Keratinocyte (primary cell): ENCODE measurements around the gene NMNAT2. TPM values are rescaled to one million over a fixed set of nuclear protein-coding genes. Genes with fewer than 3 reads are reported as not detected.

ENCODE experiments used
- DNase-seq: peaks from one replicate; pipeline ENCODE4 v3.0.0-alpha.2; 2011; ENCODE audit warnings: low read depth, missing footprints, low spot score
- FAIRE-seq: peaks from 2 replicates; lab custom pipeline; 2011; peaks lifted over from hg19 to GRCh38; lab: Jason Lieb, UNC
- H2AFZ ChIP-seq: 2 replicates; pipeline ENCODE4 v1.6.0; 2012; ENCODE audit warnings: low read length, control low read depth, inconsistent platforms; ENCODE audit not compliant: control insufficient read depth
- H3K27ac ChIP-seq: 2 replicates; pipeline ENCODE4 v1.5.1; 2011; ENCODE audit warnings: low read length; ENCODE audit not compliant: control insufficient read depth, insufficient read depth
- H3K27me3 ChIP-seq: 3 replicates; pipeline ENCODE4 v1.6.0; 2011; ENCODE audit warnings: low read length; ENCODE audit not compliant: control insufficient read depth, insufficient read depth; ENCODE audit errors: extremely low read depth
- H3K36me3 ChIP-seq, 2 experiments: 2 replicates in 1 of 2; 3 replicates in 1 of 2; pipeline ENCODE4 v1.5.1; 2011; ENCODE audit warnings: low read length in 2 of 2, mild to moderate bottlenecking in 1 of 2; ENCODE audit not compliant: control insufficient read depth in 2 of 2, insufficient read depth in 2 of 2; ENCODE audit errors: extremely low read depth in 1 of 2
- H3K4me1 ChIP-seq: 3 replicates; pipeline ENCODE4 v1.5.1; 2011; ENCODE audit warnings: low read length; ENCODE audit not compliant: control insufficient read depth, insufficient read depth; ENCODE audit errors: extremely low read depth
- H3K4me2 ChIP-seq: 3 replicates; pipeline ENCODE4 v1.6.0; 2011; ENCODE audit warnings: low read depth, low read length; ENCODE audit not compliant: control insufficient read depth, insufficient read depth; ENCODE audit errors: extremely low read depth
- H3K4me3 ChIP-seq, 3 experiments: fragments of 200-600 bp in 1 of 3; sonication (generic) in 1 of 3; 2 replicates in 2 of 3; 3 replicates in 1 of 3; pipeline ENCODE4 v1.5.1; 2011 to 2016; ENCODE audit warnings: low read length in 3 of 3, mild to moderate bottlenecking in 3 of 3, control low read depth in 2 of 3, inconsistent platforms in 1 of 3, low read depth in 1 of 3, mixed read lengths in 1 of 3, mixed run types in 1 of 3, moderate library complexity in 1 of 3; ENCODE audit not compliant: control insufficient read depth in 2 of 3, insufficient read depth in 2 of 3; ENCODE audit errors: extremely low read depth in 1 of 3
- H3K79me2 ChIP-seq: 2 replicates; pipeline ENCODE4 v1.6.0; 2012; ENCODE audit warnings: low read length; ENCODE audit not compliant: control insufficient read depth, insufficient read depth
- H3K9ac ChIP-seq: 3 replicates; pipeline ENCODE4 v1.6.0; 2011; ENCODE audit warnings: low read length; ENCODE audit not compliant: control insufficient read depth, insufficient read depth; ENCODE audit errors: extremely low read depth
- H3K9me1 ChIP-seq: 3 replicates; pipeline ENCODE4 v1.6.0; 2011; ENCODE audit warnings: low read length; ENCODE audit not compliant: control insufficient read depth, insufficient read depth; ENCODE audit errors: extremely low read depth
- H3K9me3 ChIP-seq: 2 replicates; pipeline ENCODE4 v1.5.1; 2012; ENCODE audit warnings: low read depth, low read length; ENCODE audit not compliant: control insufficient read depth
- H4K20me1 ChIP-seq: 3 replicates; pipeline ENCODE4 v1.6.0; 2011; ENCODE audit warnings: low read length; ENCODE audit not compliant: control insufficient read depth, insufficient read depth; ENCODE audit errors: extremely low read depth
- CTCF ChIP-seq, 3 experiments: IDR thresholded peaks in 1 of 3; conservative IDR thresholded peaks in 1 of 3; optimal IDR thresholded peaks in 1 of 3; 2 replicates in 2 of 3; 3 replicates in 1 of 3; pipeline versions ENCODE3 to v1.5.1; 2011; ENCODE audit warnings: low read length in 3 of 3, mild to moderate bottlenecking in 3 of 3, moderate library complexity in 2 of 3, control low read depth in 1 of 3, inconsistent platforms in 1 of 3; ENCODE audit not compliant: insufficient read depth in 2 of 3; ENCODE audit errors: extremely low read depth in 1 of 3
- EZH2 ChIP-seq: IDR thresholded peaks from one replicate; pipeline ENCODE4 v1.6.1; 2012; ENCODE audit warnings: inconsistent platforms, mild to moderate bottlenecking, low read length, moderate library complexity
- dilution Hi-C: fragments of 300-500 bp; cut with MboI; formaldehyde crosslinking; loops from one replicate; pipeline ENCODE4 v1.7.0; 2020; ENCODE audit warnings: low sequenced_read_pairs; ENCODE audit not compliant: extremely low pct_ligation_motif_present
- polyA plus RNA-seq, 5 experiments: library from polyadenylated mRNA; depleted of rRNA in 3 of 5; stranded (reverse) in 3 of 5; stranded (forward) in 1 of 5; unstranded in 1 of 5; fragments of >200 nt; gene quantifications; 1 replicate in 1 of 5; 2 replicates in 3 of 5; 3 replicates in 1 of 5; pipeline versions ENCODE4 v1.2.1 to v1.2.3, GENCODE V29; 2011 to 2012; ENCODE audit warnings: missing spikeins in 2 of 5, low read depth in 1 of 5, low replicate concordance in 1 of 5

The NMNAT2 gene
- polyA plus RNA-seq, 1 donor (not counting 4 experiments of a cell fraction or from before 2014, with no cell fraction given): 0.72 TPM

- Histone ChIP-seq H3K79me2 (no peaks in the 10 kb centered on the region), H3K9ac (no peak overlapping the region), H4K20me1 (no peaks in the 10 kb centered on the region), H3K4me3 (no peak overlapping the region), H3K27ac (no peak overlapping the region), H3K4me1 (no peaks in the 10 kb centered on the region), H3K9me3 (no peaks in the 10 kb centered on the region), H3K36me3 (no peaks in the 10 kb centered on the region), H3K27me3 (peaks cover 38% of the 10 kb centered on the region), H3K9me1 (no peaks in the 10 kb centered on the region), H2AFZ (no peak overlapping the region), H3K4me2 (peak overlapping the region; percentile 81)
- TF ChIP-seq EZH2: no peak
- TF ChIP-seq CTCF (optimal IDR thresholded peaks at IDR 0.05 in 1 of 3, IDR thresholded peaks at IDR 0.05 in 1 of 3, conservative IDR thresholded peaks at IDR 0.05 in 1 of 3; ENCODE audit: extremely low read depth in 1 of 3, insufficient read depth in 2 of 3, low read length in 3 of 3): no peak
- no peak for DNase-seq
- dilution Hi-C loops: no loop called here
- FAIRE-seq: no peak
These were observed 516 bp upstream of the NMNAT2 start for GRCh38 chr1:183418696-183419095.

GRCh38 chr1:183416850-183417771 lies 1.1 kb downstream of the NMNAT2 start:
- no peak for DNase-seq
- no peak overlapping the region for H2AFZ ChIP-seq
- no peaks in the 10 kb centered on the region for H3K9me1 ChIP-seq
- dilution Hi-C loops: no loop called here
- H3K79me2 ChIP-seq: no peaks in the 10 kb centered on the region
- no peak overlapping the region for H3K27ac ChIP-seq
- H3K9me3 ChIP-seq: no peaks in the 10 kb centered on the region
- no peak for FAIRE-seq
- no peaks in the 10 kb centered on the region for H4K20me1 ChIP-seq
- peak overlapping the region in 1 of 3 experiments; percentile 36 for H3K4me3 ChIP-seq
- TF ChIP-seq CTCF (optimal IDR thresholded peaks at IDR 0.05 in 1 of 3, IDR thresholded peaks at IDR 0.05 in 1 of 3, conservative IDR thresholded peaks at IDR 0.05 in 1 of 3; ENCODE audit: extremely low read depth in 1 of 3, insufficient read depth in 2 of 3, low read length in 3 of 3) (peak in 1 of 3 experiments; percentile 3), EZH2 (peak; percentile 72)
- no peaks in the 10 kb centered on the region for H3K4me1 ChIP-seq
- H3K9ac ChIP-seq: no peak overlapping the region
- peak overlapping the region; percentile 81 for H3K4me2 ChIP-seq
- peaks cover 38% of the 10 kb centered on the region for H3K27me3 ChIP-seq
- no peaks in the 10 kb centered on the region for H3K36me3 ChIP-seq
